ENCODE results near the gene IL18.

GRCh38 chr11:112134473-112134872 is 29.4 kb downstream of the IL18 start:
- TF ChIP-seq CTCF (IDR thresholded peaks at IDR 0.05) (no peak), EP300 (IDR thresholded peaks at IDR 0.05) (no peak)
